ENCODE data around the gene LIPF. TPM values are rescaled to one million over a fixed set of nuclear protein-coding genes. Genes with fewer than 3 reads are reported as not detected.

LIPF gene
- total and polyA plus RNA-seq, 4 donors = not detected

GRCh38 chr10:88657901-88658300, 6.3 kb upstream of the LIPF start:
- no peak overlapping the region for H3K4me3 ChIP-seq (ENCODE audit: low read depth in 1 of 3, low read length in 3 of 3)
- no peaks in the 10 kb centered on the region for H3K4me1 ChIP-seq (ENCODE audit: control insufficient read depth in 4 of 4, insufficient read depth in 4 of 4, low read length in 3 of 4)
- no peak for DNase-seq (ENCODE audit: low spot score)
- H3K36me3 ChIP-seq (ENCODE audit: control insufficient read depth in 4 of 4, insufficient read depth in 3 of 4, low read depth in 1 of 4, low read length in 3 of 4) = no peaks in the 10 kb centered on the region
- no peaks in the 10 kb centered on the region for H3K27me3 ChIP-seq (ENCODE audit: control insufficient read depth in 4 of 4, insufficient read depth in 4 of 4, low read length in 3 of 4)
- TF ChIP-seq FOXA1 (IDR thresholded peaks at IDR 0.05) (no peak), JUND (IDR thresholded peaks at IDR 0.05) (no peak), GABPA (IDR thresholded peaks at IDR 0.05 in 1 of 2, conservative IDR thresholded peaks at IDR 0.05 in 1 of 2) (no peak), EGR1 (IDR thresholded peaks at IDR 0.05; ENCODE audit: low read depth in 2 of 2) (no peak), HNF4A (conservative IDR thresholded peaks at IDR 0.05) (no peak), TAF1 (conservative IDR thresholded peaks at IDR 0.05) (no peak), SP1 (IDR thresholded peaks at IDR 0.05) (no peak), RAD21 (IDR thresholded peaks at IDR 0.05) (no peak), REST (IDR thresholded peaks at IDR 0.05) (no peak), CTCF (IDR thresholded peaks at IDR 0.05; ENCODE audit: low read depth, low read length, missing input control) (no peak), RXRA (IDR thresholded peaks at IDR 0.05) (no peak), HNF4G (IDR thresholded peaks at IDR 0.05) (no peak)
- TF ChIP-seq, protein P1, sequence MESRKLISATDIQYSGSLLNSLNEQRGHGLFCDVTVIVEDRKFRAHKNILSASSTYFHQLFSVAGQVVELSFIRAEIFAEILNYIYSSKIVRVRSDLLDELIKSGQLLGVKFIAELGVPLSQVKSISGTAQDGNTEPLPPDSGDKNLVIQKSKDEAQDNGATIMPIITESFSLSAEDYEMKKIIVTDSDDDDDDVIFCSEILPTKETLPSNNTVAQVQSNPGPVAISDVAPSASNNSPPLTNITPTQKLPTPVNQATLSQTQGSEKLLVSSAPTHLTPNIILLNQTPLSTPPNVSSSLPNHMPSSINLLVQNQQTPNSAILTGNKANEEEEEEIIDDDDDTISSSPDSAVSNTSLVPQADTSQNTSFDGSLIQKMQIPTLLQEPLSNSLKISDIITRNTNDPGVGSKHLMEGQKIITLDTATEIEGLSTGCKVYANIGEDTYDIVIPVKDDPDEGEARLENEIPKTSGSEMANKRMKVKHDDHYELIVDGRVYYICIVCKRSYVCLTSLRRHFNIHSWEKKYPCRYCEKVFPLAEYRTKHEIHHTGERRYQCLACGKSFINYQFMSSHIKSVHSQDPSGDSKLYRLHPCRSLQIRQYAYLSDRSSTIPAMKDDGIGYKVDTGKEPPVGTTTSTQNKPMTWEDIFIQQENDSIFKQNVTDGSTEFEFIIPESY (IDR thresholded peaks at IDR 0.05) = no peak
- TF ChIP-seq, protein P2, sequence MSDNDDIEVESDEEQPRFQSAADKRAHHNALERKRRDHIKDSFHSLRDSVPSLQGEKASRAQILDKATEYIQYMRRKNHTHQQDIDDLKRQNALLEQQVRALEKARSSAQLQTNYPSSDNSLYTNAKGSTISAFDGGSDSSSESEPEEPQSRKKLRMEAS (IDR thresholded peaks at IDR 0.05) = no peak
- WGBS = 83% methylated on average over 1 of the region's 1 CpG
- no peak overlapping the region for H3K9ac ChIP-seq (ENCODE audit: low read depth in 1 of 2, low read length in 2 of 2)
- H3K27ac ChIP-seq (ENCODE audit: low read depth in 1 of 2, low read length in 2 of 2) = no peak overlapping the region
- H3K9me3 ChIP-seq (ENCODE audit: control insufficient read depth in 4 of 4, low read length in 3 of 4) = no peaks in the 10 kb centered on the region

- H3K9ac ChIP-seq (ENCODE audit: low read depth in 1 of 2, low read length in 2 of 2) = no peak overlapping the region
- DNase-seq (ENCODE audit: low spot score) = no peak
- H3K36me3 ChIP-seq (ENCODE audit: control insufficient read depth in 4 of 4, insufficient read depth in 3 of 4, low read depth in 1 of 4, low read length in 3 of 4) = no peaks in the 10 kb centered on the region
- 78% methylated on average over 3 of the region's 3 CpGs for WGBS
- no peaks in the 10 kb centered on the region for H3K4me1 ChIP-seq (ENCODE audit: control insufficient read depth in 4 of 4, insufficient read depth in 4 of 4, low read length in 3 of 4)
- H3K27me3 ChIP-seq (ENCODE audit: control insufficient read depth in 4 of 4, insufficient read depth in 4 of 4, low read length in 3 of 4) = no peaks in the 10 kb centered on the region
- H3K4me3 ChIP-seq (ENCODE audit: low read depth in 1 of 3, low read length in 3 of 3) = no peak overlapping the region
- H3K27ac ChIP-seq (ENCODE audit: low read depth in 1 of 2, low read length in 2 of 2) = no peak overlapping the region
- H3K9me3 ChIP-seq (ENCODE audit: control insufficient read depth in 4 of 4, low read length in 3 of 4) = peaks cover 0 to 1% (median 0%) of the 10 kb centered on the region in 4 donors
- TF ChIP-seq YY1 (IDR thresholded peaks at IDR 0.05) (no peak), NR2F2 (IDR thresholded peaks at IDR 0.05) (no peak), RAD21 (IDR thresholded peaks at IDR 0.05) (no peak), REST (IDR thresholded peaks at IDR 0.05) (no peak), EGR1 (IDR thresholded peaks at IDR 0.05; ENCODE audit: low read depth in 2 of 2) (no peak), CTCF (IDR thresholded peaks at IDR 0.05; ENCODE audit: low read depth, low read length, missing input control) (no peak), SP1 (IDR thresholded peaks at IDR 0.05) (no peak)
- TF ChIP-seq, protein P2 (IDR thresholded peaks at IDR 0.05) = no peak
Observed at GRCh38 chr10:88659725-88660597, 4.3 kb upstream of the LIPF start.
